Bronchial epithelial cell (primary cell): ENCODE data around the gene JMJD4. TPM values are rescaled to one million over a fixed set of nuclear protein-coding genes. Genes with fewer than 3 reads are reported as not detected.
A peak's percentile ranks its signal among the peaks of the same experiment; 100 is the strongest.

ENCODE experiments used
- DNase-seq: peaks from one replicate; pipeline ENCODE4 v3.0.0-alpha.2; 2010; ENCODE audit warnings: low read depth
- FAIRE-seq: peaks from 2 replicates; lab custom pipeline; 2011; peaks lifted over from hg19 to GRCh38; lab: Jason Lieb, UNC
- H3K27me3 ChIP-seq: 2 replicates; pipeline ENCODE4 v1.5.1; 2011; ENCODE audit warnings: low read length; ENCODE audit not compliant: control insufficient read depth, insufficient read depth
- H3K36me3 ChIP-seq: 2 replicates; pipeline ENCODE4 v1.5.1; 2011; ENCODE audit warnings: low read length; ENCODE audit not compliant: control insufficient read depth, insufficient read depth
- H3K4me3 ChIP-seq: 2 replicates; pipeline ENCODE4 v1.5.1; 2011; ENCODE audit warnings: mild to moderate bottlenecking, low read depth, low read length, control low read depth
- total RNA-seq: library from RNA; depleted of rRNA; stranded (reverse); fragments of >200 nt; gene quantifications from 2 replicates; pipeline ENCODE4 v1.2.1, GENCODE V29; 2014
- TF ChIP-seq, protein P1 (sequence below): IDR thresholded peaks from 2 replicates; pipeline ENCODE4 v1.5.1; 2011; ENCODE audit warnings: mild to moderate bottlenecking, moderate library complexity, low read length, control low read depth, inconsistent platforms; ENCODE audit not compliant: insufficient read depth, severe bottlenecking

Gene JMJD4
- total RNA-seq, 1 donor from 2014 or later: 27.9 TPM

DNA sequence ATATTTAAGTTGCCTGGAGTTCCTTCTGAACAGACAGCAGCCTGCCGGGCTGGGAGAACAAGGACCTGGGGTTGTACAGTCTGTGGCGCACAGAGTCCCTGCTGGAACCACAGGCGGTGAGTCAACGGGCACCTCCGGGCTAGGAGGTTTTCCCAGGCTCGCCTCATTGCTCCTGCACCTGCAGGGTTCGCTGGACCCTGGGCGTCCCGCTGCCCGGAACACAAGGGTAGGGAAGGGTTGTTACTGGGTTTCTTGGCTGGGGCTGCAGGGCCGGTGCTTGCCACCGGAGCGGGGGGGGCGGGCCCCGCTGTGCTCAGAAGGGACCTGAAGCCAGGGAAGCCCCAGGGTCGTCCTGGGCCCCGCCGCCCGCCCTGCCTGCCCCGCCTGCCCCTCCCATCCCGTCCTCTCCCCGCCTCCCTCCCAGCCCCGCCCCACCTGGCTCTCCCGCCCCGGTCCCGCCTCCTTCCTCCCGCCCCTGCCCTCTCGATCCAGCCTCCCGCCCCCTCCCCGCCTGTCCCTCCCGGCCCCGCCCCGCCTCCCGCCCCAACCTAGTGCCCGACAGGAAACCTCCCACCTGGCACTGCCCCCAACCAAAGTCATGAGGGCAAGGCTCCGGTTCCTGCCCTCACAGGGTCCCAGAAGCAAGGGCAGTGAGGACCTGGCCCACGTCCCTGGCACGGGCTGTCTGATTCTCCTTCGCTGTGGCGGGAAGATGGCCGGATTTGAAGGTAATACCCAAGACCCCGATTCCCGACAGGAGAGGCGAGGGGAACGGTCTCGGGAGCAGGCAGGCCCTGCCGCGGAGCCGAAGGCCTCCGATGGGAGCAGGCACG, 6.8 kb downstream of the JMJD4 start:
- TF ChIP-seq, protein P1, sequence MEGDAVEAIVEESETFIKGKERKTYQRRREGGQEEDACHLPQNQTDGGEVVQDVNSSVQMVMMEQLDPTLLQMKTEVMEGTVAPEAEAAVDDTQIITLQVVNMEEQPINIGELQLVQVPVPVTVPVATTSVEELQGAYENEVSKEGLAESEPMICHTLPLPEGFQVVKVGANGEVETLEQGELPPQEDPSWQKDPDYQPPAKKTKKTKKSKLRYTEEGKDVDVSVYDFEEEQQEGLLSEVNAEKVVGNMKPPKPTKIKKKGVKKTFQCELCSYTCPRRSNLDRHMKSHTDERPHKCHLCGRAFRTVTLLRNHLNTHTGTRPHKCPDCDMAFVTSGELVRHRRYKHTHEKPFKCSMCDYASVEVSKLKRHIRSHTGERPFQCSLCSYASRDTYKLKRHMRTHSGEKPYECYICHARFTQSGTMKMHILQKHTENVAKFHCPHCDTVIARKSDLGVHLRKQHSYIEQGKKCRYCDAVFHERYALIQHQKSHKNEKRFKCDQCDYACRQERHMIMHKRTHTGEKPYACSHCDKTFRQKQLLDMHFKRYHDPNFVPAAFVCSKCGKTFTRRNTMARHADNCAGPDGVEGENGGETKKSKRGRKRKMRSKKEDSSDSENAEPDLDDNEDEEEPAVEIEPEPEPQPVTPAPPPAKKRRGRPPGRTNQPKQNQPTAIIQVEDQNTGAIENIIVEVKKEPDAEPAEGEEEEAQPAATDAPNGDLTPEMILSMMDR: peak; percentile 2
- H3K36me3 ChIP-seq: peaks cover 13% of the 10 kb centered on the region
- H3K27me3 ChIP-seq: no peaks in the 10 kb centered on the region
- peak; percentile 75 for DNase-seq
- peak overlapping the region; percentile 41 for H3K4me3 ChIP-seq
- FAIRE-seq: no peak

DNA sequence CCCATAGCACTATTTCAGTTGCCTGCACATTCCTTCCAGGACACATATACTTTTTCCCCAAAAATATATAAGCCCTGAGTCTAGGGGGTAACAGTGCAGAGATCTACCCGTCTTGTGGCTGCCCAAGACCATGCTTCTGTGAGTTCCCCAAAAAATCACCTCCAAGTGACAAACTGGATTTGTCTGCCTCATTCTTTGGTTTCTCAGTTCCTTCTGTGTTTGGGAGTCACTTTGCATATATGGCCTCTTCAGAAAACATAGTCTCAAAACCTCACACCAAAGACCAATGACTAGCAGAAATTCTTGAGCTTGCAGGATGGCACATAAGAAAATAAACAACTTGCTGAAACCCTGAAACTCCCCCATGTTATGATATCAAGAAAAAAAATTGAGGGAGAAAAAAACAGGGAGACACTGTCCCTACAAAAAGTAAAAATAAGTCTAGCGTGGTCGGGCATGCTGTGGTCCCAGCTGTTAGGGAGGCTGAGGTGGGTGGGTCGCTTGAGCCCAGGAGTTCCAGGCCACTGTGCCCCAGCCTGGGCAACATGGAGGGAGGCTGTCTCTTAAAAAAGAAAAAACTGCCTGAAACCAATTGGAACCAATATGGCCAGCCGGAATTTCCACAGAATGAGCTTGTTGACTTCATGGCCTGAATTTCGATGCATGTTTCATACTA, 8.0 kb downstream of the JMJD4 start:
- FAIRE-seq (no peak), DNase-seq (no peak)
- H3K27me3 ChIP-seq: no peaks in the 10 kb centered on the region
- H3K36me3 ChIP-seq: peaks cover 5% of the 10 kb centered on the region
- TF ChIP-seq, protein P1: no peak
- H3K4me3 ChIP-seq: no peak overlapping the region

DNA sequence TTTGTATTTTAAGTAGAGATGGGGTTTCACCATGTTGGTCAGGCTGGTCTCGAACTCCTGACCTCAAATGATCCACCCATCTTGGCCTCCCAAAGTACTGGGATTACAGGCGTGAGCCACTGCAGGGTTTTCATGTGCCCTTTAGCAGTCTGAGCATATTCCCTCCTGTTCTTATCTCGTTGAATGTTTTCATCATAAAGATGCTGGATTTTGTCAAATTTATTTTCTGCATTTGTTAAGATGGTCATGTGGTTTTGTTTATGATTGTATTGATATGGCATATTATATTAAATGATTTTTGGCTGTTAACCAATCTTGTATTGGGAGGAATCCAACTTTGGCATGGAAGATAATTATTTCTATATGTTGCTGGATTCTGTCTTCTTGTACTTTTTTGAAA, 8.8 kb downstream of the JMJD4 start:
- no peak overlapping the region for H3K4me3 ChIP-seq
- TF ChIP-seq, protein P1: no peak
- H3K36me3 ChIP-seq: no peaks in the 10 kb centered on the region
- FAIRE-seq: no peak
- H3K27me3 ChIP-seq: no peaks in the 10 kb centered on the region
- DNase-seq: no peak

DNA sequence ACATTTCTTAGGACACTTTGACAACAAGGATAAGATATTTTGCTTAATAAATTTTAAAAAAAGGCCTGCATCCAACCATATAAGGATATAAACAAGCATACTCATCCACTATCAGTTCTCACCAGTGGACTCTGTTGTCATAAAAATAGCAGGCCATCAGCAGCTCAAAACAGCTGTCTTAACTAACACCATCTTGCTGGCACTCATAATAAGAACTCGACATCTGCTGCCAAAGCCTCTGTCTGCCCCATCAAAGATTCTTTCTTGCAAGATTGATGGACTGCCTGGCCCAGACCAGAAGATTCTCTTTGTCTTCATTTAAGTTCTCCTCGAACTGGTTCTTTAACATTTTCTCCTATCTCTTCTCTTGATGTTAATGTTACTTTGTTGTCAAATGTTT, 10.1 kb downstream of the JMJD4 start:
- Histone ChIP-seq H3K4me3 (no peak overlapping the region), H3K36me3 (no peaks in the 10 kb centered on the region), H3K27me3 (no peaks in the 10 kb centered on the region)
- FAIRE-seq (no peak), DNase-seq (no peak)
- TF ChIP-seq, protein P1: no peak

- Histone ChIP-seq H3K36me3 (no peaks in the 10 kb centered on the region), H3K4me3 (no peak overlapping the region), H3K27me3 (no peaks in the 10 kb centered on the region)
- no peak for FAIRE-seq
- TF ChIP-seq, protein P1: no peak
- peak; percentile 32 for DNase-seq
These were observed 11.6 kb downstream of the JMJD4 start for GRCh38 chr1:227723474-227723873.
